ENCODE measurements around the gene ATP11A.

- TF ChIP-seq CTCF (IDR thresholded peaks at IDR 0.05; ENCODE audit: extremely low read depth in 1 of 2, insufficient read depth in 1 of 2, low read depth in 1 of 2, low read length in 2 of 2), result no peak
- TF ChIP-seq EZH2 (IDR thresholded peaks at IDR 0.05; ENCODE audit: borderline replicate concordance, low read depth, low read length, severe bottlenecking), result no peak
- no peak for TF ChIP-seq MAX (IDR thresholded peaks at IDR 0.05; ENCODE audit: insufficient read depth, insufficient read length)
- TF ChIP-seq POLR2A (IDR thresholded peaks at IDR 0.05; ENCODE audit: low read depth, low read length), result no peak
These were observed 44.0 kb downstream of the ATP11A start for GRCh38 chr13:112733661-112734379.

All from endothelial cell of umbilical vein (primary cell).